ENCODE data around the gene LAIR1. TPM values are rescaled to one million over a fixed set of nuclear protein-coding genes. Genes with fewer than 3 reads are reported as not detected.
"Not testable (repeated sequence)": the region's sequence is repeated elsewhere in the genome, so short reads cannot be mapped to it uniquely, and the experiment has no call there.

The LAIR1 gene
- total RNA-seq, 1 donor from 2014 or later: not detected

DNA sequence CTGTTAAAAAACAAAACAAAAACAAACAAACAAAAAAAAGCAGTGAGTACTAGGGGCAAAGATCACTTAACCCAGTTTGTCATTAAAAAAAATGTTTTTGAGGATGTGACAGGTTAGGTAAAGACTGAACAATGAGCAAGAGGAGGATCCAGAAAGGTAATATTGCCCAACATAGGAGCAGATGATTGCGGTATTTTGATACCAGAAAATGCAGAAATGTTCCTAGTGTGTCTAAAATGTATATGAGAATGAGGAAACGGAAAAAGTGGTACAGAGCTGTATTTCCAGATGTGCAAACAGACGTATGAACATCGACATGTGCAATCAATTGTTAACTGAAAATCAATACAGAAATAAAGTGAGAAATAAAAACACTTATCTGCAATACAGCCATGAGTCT, 20.9 kb downstream of the LAIR1 start:
- DNase-seq (ENCODE audit: low read depth in 2 of 2): no peak

DNA sequence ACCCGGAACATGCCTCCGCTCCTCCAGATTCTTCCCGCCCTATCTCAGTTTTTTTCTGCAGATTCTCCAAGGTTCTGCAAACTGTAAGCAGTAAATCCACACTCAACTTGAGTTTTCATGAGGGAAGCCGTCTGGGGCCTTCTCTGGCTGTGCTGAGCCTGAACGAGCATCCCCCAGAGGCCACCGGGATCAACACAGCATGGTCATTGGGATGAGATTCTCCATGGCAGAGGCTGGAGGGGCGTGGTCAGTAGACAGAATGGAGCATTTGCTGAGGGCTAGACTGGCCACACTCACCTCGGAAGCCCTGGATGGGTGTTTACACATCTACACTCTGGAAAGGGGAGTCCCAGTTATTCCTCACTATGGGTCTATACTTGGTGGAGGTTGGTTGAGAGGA, 23.4 kb downstream of the LAIR1 start:
- no peak for DNase-seq (ENCODE audit: low read depth in 2 of 2)

DNA sequence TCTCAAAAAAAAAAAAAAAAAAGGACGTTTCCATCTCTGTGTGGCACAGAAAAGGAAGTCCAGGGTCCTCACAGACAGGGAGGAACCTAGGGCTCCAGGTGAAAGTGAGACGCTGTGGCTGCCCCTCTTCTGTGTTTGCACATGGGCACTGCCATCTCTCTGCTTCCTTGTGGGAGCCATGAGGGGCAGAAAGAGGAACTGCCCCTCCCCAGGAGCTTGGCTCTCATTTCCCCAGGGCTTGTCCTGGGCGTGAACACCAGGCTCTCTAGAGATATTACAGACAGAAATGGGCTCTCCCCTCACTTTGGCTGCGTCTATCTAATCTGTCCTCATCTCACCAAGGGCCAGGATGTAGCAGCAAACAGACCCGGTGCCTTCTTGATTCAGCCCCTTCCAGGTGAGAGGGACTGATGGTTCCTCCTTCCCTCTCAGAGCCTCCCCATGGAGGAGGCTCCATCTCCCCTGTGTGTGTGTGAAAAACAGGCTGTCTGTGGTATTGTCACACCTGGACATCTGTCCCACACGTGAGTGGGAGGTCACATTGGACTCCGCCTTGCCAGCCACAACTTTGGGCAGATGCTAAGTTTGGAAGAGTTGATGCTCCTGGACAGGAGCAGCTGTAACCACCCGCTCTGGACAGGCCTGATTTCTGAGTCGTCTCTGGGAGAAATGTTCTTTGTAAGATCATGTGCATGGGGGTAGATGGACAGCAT, 24.9 kb downstream of the LAIR1 start:
- DNase-seq (ENCODE audit: low read depth in 2 of 2): no peak

DNA sequence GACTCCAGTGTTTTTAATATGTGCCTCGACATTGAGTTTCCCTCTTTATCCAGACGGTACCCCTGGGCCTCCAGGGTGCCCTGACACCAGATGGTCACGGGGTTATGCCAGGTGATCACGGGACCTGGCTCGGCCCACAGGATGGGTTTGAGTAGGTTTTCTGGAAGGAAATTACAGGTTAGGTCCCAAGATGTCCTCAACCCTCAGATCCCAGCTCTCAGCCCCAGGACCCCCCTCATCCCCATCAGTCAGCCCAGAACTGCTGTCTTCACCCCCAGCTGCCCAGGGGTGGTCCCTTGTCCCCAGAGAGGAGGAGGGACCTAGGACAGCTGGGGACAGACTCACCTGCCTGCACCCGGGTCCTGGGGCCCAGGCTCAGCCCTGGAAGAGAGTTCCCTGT, 26.2 kb downstream of the LAIR1 start:
- DNase-seq (ENCODE audit: low read depth in 2 of 2): no peak

DNA sequence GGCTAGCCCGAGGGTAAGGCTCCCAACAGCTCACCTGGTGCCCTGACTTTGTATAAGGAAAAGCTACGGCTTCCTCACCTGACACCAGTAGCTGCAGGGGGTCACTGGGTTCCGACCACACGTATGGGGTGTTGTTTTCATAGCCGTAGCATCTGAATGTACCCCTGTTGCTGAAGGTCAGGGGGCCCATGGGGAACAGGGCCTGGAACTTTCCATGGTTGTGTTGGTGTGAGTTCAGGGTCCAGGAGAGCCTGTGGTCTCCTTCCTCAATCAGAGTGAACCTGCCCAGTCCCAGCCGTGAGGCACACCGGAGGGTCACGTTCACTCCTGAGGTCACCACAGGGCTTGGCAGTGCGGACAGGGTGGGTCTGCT, 26.9 kb downstream of the LAIR1 start:
- DNase-seq (ENCODE audit: low read depth in 2 of 2): no peak

DNA sequence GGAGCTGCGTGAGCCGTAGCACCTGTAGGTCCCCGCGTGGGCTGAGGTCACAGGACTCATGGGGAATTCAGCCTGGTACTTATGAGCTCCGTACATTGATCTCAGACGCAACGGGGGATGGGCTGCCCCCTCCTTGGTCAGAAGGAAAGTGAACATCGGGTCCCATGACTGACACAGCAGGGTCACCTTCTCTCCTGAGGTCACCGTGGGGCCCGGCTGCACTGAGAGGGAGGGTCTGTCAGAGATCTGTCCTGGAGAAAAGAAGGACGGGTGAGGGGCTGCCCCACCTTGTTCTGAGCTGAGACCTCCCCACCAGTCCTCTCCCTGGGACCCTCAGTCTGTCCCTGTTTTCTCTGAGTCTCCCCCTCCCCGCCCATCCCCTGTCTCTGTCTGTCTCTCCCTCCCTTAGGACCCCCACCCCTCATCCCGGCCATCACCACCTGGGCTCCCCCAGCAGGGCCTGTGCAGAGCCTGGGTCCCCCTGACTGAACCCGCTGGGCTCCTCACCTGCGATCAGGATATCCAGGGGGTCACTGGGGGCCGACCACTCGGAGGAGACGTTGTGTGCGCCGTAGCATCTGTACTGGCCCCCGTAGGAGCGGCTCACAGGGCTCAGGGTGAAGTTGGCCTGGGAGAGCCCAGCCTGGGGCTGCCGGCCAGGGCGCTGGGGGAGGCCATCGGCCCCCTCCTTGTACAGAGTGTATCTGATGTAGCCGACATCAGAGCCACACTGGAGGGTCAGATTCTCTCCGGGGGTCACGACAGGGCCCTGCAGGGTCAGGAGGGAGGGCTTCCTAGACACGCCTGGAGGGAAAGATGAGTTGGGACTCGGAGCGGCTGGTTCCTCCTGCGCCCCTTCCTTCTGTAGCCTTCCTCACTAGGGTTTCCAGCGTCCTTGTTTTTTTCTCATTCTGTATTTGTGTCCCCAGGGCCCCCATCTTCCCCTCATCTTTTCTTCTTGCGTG, 27.6 kb downstream of the LAIR1 start:
- DNase-seq (ENCODE audit: low read depth in 2 of 2): no peak

DNA sequence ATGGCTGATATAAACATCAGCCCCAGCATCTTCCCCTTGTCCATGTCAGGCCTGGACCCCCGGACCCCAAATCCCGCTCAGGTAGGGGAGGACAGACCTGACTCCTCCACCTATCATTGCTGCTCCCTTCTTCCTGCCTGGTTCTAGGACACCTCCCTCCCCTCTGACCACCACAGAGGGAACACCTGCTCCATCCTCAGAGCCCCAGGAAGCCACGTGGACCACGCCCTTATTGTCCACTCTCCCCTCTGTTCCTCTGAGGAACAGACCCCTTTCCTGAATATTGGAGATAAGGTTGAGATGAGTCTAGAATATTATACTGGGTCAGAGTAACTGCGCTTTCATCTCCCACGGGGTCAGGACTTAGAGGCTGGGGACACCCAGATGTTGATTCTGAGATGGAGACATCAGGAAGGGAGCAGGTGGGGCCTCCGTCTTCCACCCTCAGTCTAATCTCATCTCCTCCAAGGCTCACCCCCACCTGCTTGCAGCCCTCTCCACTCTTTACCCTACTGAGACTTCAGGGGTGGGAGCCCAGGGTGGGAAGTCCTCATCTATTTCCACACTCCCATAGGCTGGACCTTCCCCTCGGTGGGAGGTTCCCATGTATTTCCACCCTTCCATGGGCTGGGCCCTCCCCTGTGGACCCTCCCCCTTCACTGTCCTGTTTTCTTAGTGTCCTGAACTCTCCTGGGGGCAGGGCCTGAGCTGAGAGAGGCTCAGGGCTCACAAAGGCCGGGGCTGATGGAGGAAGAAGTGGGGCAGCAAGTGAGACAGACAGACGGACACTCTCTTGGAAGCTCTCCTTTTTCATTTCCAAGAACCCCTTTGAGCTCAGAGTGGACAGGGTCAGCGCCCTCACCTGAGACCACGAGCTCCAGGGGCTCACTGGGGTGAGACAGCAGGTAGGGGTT, 28.5 kb downstream of the LAIR1 start:
- DNase-seq (ENCODE audit: low read depth in 2 of 2): no peak

DNA sequence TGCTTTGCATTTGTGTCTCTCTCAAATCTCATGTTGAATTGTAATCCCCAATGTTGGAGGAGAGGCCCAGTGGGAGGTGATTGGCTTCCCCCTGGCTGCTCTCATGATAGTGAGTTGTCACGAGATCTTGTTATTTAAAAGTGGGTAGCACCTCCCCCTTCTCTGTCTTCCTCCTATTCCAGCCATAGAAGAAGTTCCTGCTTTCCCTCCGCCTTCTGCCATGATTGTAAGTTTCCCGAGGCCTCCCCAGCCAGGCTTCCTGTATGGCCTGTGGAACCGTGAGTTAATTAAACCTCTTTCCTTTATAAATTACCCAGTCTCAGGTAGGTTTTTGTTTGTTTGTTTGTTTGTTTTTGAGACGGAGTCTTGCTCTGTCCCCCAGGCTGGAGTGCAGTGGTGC, 29.6 kb downstream of the LAIR1 start:
- no peak for DNase-seq (ENCODE audit: low read depth in 2 of 2)

DNA sequence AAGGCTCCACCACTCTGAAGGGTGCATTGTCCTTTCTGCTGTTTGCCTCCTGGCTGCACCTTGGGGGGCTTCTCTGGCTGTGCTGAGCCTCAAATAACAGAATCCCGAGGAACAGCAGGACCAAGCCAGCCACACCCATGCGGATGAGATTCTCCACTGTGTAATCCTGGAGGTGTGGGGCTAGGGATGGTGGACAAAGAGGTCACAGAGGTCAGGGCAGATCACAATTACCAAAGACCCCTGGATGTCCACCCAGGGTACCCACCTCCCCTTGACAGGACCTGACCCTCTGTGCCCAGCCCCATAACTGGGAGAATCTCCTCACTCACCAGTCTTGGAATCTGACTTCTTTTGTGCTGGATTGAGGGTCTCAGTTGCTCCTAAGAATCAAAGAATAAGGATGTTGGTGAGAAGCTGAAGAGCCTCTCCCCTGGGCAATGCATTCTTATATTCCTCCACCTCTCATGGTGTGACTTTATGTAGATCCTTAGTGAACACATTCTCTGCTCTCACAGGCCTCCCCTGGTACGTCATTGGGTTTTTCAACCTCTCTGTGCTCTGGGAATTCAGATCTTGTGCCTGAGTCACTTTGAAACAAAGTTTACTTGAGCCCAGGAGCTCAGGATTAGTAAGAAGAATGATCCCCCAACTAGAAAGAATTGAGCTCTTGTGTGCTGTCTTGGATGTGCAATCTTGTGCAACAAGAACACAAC, 31.0 kb downstream of the LAIR1 start:
- DNase-seq (ENCODE audit: low read depth in 2 of 2): no peak

DNA sequence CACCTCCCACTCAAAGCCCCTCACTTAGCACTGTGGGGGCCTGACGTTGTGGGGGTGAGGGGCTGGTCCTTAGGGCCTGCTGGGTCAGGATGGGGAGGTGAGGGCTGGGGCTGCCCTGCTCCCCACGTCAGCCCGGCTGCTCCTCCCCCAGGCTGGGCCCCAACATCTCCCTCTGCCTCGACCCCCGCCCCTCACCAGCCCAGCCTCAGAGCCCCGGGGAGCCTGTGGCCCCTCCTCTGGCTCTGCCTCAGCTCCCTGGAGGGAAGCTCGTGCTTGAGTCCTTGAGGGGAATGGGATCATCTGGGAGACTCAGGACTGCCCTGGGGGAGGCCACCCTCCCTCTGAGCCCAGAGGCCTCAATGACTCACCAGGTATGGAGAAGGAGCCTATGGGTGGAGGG, 32.6 kb downstream of the LAIR1 start:
- no peak for DNase-seq (ENCODE audit: low read depth in 2 of 2)

DNA sequence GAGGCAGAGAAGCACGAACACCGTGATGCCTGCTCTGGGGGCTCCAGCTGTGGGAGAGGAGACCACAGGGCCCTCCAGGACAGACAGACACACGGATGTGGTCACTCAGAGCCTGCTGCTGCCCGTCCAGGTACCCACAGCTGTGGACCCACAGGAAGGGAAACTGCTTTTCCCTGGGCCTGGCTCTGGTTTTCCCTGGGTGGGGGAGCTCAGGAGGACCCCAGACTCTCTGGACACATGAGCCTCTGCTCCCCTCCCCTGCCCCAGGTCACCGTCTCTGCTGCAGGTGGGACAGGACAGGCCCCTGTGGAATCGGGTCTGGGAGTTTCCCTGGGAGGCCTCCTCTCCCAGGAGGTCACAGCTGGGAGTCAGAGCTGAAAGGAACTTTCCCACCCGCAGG, 33.1 kb downstream of the LAIR1 start:
- no peak for DNase-seq (ENCODE audit: low read depth in 2 of 2)

DNA sequence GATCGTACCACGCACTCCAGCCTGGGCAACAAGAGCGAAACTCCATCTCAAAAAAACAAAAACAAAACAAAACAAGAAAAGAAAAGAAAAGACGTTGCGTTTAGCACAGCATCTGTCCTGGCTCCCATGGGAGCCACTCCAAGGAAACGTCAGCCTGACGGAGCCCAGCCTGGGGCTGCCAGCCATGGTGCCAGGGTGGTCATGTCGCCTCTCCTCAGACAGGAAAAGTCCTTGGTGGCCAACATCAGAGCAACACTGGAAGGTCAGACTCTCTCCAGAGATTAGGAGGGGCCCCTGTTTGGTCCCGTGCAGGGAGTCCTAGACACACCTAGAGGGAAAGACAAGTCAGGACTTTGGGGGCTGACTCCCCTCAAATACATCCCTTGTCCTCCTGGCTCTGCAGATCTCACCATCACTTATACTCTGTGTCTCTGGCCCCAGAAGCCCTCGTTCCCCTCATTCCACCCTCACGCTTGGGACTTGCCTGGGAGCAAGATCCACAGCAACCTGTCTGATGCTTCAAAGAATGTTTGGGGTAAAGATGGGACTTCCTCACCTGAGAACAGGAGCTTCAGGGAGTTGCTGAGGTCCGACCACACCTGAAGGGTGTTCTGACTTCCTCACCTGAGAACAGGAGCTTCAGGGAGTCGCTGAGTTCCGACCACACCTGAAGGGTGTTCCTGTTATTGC, 35.1 kb downstream of the LAIR1 start:
- DNase-seq (ENCODE audit: low read depth in 2 of 2): no peak

DNA sequence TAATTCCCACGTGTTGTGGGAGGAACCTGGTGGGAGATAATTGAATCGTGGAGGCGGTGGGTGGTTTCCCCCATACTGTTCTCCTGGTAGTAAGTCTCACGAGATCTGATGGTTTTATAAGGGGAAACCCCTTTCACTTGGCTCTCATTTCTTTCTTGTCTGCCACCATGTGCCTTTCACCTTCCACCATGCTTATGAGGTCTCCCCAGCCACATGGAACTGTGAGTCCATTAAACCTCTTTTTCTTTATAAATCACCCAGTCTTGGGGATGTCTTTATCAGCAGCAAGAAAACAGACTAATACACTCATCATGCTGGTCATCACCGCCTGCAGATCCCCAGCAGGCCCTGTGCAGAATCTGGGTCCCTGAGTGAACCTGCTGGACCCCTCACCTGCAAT, 36.0 kb downstream of the LAIR1 start:
- DNase-seq (ENCODE audit: low read depth in 2 of 2): not testable (repeated sequence)

DNA sequence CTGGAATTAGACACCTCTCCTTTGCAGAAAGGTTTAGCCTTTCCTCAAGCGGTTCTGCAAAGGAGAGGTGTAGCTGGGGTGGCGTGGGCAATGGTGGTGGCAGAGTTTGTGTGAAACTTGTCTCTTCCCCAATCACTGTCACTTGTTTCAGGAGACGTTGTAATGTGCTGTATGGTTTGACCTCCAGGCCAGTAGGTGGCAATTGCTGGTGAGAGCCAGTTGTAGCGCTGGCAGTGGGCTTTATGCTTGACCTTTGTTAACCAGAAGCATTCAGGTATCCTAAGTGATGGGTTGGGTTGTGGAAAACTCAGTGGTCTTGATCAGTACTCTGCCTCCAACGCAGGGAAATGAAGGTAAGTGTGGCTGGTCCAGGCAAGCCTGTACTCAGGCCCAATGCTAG, 39.1 kb downstream of the LAIR1 start:
- DNase-seq (ENCODE audit: low read depth in 2 of 2): no peak

DNA sequence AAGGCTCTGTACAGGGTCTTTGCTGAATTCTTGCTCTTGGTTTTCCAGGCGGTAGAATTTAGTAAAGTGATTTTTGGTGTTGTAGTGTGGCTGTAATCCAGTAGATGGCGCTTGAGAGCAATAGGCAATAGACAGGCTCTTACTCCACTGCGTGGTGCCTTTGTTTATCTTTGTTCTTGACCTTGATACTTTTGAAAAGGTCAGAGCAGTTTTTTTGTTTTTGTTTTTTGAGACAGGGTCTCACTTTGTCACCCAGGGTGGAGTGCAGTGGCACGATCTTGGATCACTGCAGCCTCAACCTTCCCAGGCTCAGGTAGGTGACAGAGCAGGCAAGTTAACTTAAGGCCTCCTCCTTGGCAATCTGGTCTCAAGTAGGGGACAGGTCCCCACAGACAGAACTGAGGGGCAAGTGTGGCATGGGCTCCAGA, 39.5 kb downstream of the LAIR1 start:
- DNase-seq (ENCODE audit: low read depth in 2 of 2): peak; percentile 54 to 61

DNA sequence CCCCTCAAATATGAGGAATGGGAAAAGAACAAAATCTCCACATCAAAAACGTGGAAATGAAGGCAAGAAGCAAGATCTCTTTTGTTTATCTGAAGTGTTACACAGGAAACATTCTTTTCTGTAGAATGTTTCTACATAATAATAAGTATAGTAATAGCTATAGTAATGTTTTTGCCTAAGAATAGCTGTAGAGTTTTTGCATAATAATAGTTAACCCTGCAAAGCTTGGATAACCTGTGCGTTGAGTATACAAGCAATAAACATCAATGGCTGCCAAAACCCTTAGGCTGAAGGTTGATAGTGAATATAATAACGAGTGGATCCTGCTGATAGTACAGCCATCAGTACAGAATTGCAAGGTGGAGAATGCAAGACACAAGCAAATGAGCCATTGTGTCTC, 40.7 kb downstream of the LAIR1 start:
- DNase-seq (ENCODE audit: low read depth in 2 of 2): no peak

DNA sequence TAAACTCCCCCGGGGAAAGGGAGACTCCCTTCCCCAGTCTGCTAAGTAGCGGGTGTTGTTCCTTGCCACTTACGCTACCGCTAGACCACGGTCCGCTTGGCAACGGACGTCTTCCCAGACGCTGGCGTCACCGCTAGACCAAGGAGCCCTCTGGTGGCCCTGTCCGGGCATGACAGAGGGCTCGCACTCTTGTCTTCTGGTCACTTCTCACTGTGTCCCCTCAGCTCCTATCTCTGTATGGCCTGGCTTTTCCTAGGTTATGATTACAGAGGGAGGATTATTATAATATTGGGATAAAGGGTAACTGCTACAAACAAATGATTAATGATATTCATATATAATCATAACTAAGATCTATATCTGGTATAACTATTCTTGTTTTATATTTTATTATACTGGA, 41.8 kb downstream of the LAIR1 start:
- DNase-seq (ENCODE audit: low read depth in 2 of 2): not testable (repeated sequence)

DNA sequence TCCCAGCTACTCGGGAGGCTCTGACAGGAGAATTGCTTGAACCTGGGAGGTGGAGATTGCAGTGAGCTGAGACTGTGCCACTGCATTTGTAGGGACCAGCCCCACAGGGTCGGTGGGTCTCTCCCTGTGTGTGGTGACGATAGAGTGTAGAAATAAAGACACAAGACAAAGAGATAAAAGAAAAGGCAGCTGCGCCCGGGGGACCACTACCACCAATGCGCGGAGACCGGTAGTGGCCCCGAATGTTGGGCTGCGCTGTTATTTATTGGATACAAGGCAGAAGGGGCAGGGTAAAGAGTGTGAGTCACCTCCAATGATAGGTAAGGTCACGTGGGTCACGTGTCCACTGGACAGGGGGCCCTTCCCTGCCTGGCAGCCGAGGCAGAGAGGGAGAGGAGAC, 42.4 kb downstream of the LAIR1 start:
- not testable (repeated sequence) for DNase-seq (ENCODE audit: low read depth in 2 of 2)

DNA sequence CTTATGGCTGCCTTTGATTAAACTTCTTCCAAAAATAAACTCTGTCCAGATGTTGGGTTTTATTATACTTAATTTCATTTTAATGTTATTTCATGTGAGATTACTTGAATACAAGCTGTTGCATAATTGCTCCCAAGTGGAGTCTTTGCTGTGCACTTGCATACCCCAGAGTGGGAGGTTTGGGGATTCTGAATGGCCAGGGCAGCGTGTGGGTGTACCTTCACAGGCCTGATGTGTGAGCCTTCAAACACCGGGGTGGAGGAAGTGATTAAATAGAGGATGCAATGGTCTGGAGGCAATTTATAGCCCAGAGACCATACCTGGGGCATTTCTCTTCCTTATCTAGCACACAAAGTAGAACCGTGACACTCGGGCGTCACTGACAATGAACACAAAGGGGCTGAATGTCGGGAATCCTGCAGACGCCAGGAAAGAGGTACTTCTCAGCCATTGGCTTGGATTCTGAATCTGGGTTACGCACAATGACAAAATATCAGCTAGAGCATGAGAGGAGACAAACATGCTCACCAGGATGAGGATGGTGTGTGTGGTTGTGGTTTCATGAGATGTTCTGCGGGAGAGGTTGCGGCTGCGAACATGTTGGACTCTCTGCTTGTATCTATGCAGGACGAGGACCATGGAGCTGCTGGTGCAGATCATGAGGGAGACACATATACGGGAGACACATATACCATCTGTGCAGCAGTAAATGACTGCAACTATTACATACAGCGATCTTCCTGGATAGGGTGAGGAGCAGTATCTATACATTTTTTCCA, 44.6 kb downstream of the LAIR1 start:
- DNase-seq (ENCODE audit: low read depth in 2 of 2): no peak

DNA sequence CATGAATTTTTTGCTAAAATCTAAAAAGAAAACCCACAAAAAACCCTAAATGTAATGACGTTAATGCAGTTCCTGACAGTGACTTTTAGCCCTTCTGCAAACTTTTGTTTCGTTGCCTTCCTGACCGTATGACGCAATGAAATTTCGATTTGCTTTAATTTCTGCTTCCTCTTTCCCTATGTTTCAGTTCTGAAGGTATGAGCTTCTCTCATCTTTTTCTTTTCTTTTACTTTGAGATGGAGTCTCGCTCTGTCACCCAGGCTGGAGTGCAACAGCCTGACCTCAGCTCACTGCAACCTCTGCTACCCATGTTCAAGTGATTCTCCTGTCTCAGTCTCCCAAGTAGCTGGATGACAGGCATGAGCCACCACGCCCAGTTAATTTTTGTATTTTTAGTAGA, 45.7 kb downstream of the LAIR1 start:
- DNase-seq (ENCODE audit: low read depth in 2 of 2): no peak
